Prostate gland (tissue), 2 donors: ENCODE data around the gene PDE11A.

ENCODE experiments used
- CTCF ChIP-seq, 4 experiments: fragments of 200-600 bp in 2 of 4; fragments of 450-650 bp in 2 of 4; sonication (generic) in 2 of 4; IDR thresholded peaks; 1 replicate in 3 of 4; 2 replicates in 1 of 4; pipeline ENCODE4 v1.5.1; 2016 to 2019; ENCODE audit warnings: antibody characterized with exemption in 4 of 4, mild to moderate bottlenecking in 2 of 4, moderate library complexity in 2 of 4
- POLR2AphosphoS5 ChIP-seq: sonication (generic); formaldehyde crosslinking; IDR thresholded peaks from one replicate; pipeline ENCODE4 v1.6.1; 2017; ENCODE audit warnings: antibody characterized with exemption

GRCh38 chr2:177930916-177931315, 141.7 kb downstream of the PDE11A start:
- TF ChIP-seq CTCF (IDR thresholded peaks at IDR 0.05) (no peak), POLR2AphosphoS5 (no peak)
